Spleen (tissue), 11 donors: ENCODE results near the gene MPV17L2. TPM values are rescaled to one million over a fixed set of nuclear protein-coding genes. Genes with fewer than 3 reads are reported as not detected.
A peak's percentile ranks its signal among the peaks of the same experiment; 100 is the strongest.

Experiments used
- DNase-seq: peaks from one replicate; pipeline ENCODE4 v3.0.0-alpha.2; 2020
- H3K27ac ChIP-seq, 8 donors: fragments of 200-600 bp; sonication (generic) in 7 of 8; 1 replicate in 4 of 8; 2 replicates in 4 of 8; pipeline versions ENCODE4 v1.5.0 to v1.8.0; 2016 to 2021; ENCODE audit warnings: inconsistent platforms in 4 of 8, mild to moderate bottlenecking in 4 of 8, moderate library complexity in 1 of 8
- H3K27me3 ChIP-seq, 7 donors: fragments of 200-600 bp; sonication (generic) in 6 of 7; replicated peaks in 1 of 7; 1 replicate in 4 of 7; 2 replicates in 3 of 7; pipeline versions ENCODE4 v1.5.0 to v1.8.0; 2016 to 2021; ENCODE audit warnings: inconsistent platforms in 3 of 7, mild to moderate bottlenecking in 1 of 7
- H3K36me3 ChIP-seq, 6 donors: fragments of 200-600 bp; sonication (generic) in 5 of 6; 1 replicate in 4 of 6; 2 replicates in 2 of 6; pipeline versions ENCODE4 v1.5.0 to v1.8.0; 2016 to 2021; ENCODE audit warnings: inconsistent platforms in 2 of 6
- H3K4me1 ChIP-seq, 6 donors: fragments of 200-600 bp; sonication (generic) in 5 of 6; 1 replicate in 3 of 6; 2 replicates in 3 of 6; pipeline versions ENCODE4 v1.5.0 to v1.8.0; 2016 to 2021; ENCODE audit warnings: inconsistent platforms in 3 of 6
- H3K4me3 ChIP-seq, 8 donors: fragments of 200-600 bp; sonication (generic) in 7 of 8; 1 replicate in 4 of 8; 2 replicates in 4 of 8; pipeline versions ENCODE4 v1.5.0 to v1.8.0; 2016 to 2021; ENCODE audit warnings: inconsistent platforms in 4 of 8, mild to moderate bottlenecking in 4 of 8, moderate library complexity in 2 of 8
- H3K9me3 ChIP-seq, 8 donors: fragments of 200-600 bp; sonication (generic) in 7 of 8; 1 replicate in 4 of 8; 2 replicates in 4 of 8; pipeline versions ENCODE4 v1.5.0 to v1.8.0; 2016 to 2021; ENCODE audit warnings: inconsistent platforms in 4 of 8
- POLR2A ChIP-seq, 3 donors: fragments of 450-650 bp; IDR thresholded peaks; one replicate each; pipeline ENCODE4 v1.5.1; 2017; ENCODE audit warnings: antibody characterized with exemption in 3 of 3, mild to moderate bottlenecking in 1 of 3
- POLR2AphosphoS5 ChIP-seq, 3 donors: sonication (generic); formaldehyde crosslinking; IDR thresholded peaks; one replicate each; pipeline ENCODE4 v1.5.1; 2017; ENCODE audit warnings: antibody characterized with exemption in 3 of 3
- WGBS, 5 donors: extraction: QIAGEN DNeasy Blood & Tissue Kit in 3 of 5; methylation state at CpG; one replicate each; pipeline versions ENCODE4 v1.1.5 to v1.1.7; 2013 to 2018; 5-methylcytosine and 5-hydroxymethylcytosine counted together
- intact Hi-C: fragments of 100-400 bp; cut with DNase I; formaldehyde crosslinking; loops from one replicate; pipeline ENCODE4 v1.15.0; 2023; ENCODE audit warnings: low total_unique reads
- polyA plus RNA-seq, 3 donors: library from polyadenylated mRNA; stranded (reverse); fragments of 200-250 nt; gene quantifications; one replicate each; pipeline ENCODE4 v1.2.1, GENCODE V29; 2013
- total RNA-seq, 7 donors: library from RNA; depleted of rRNA in 3 of 7; stranded (reverse); fragments of >200 nt in 3 of 7; fragmentation: NEBNext Ultra II Directional in 4 of 7; extraction: Animal tissue kit (Norgen Biotek cat#: 25700) in 4 of 7; gene quantifications; one replicate each; pipeline versions ENCODE4 v1.1.0 to v1.2.1, GENCODE V29; 2016 to 2021
- TF ChIP-seq, protein P1 (sequence below), 11 experiments: fragments of 200-600 bp in 7 of 11; fragments of 450-650 bp in 4 of 11; sonication (generic) in 4 of 11; IDR thresholded peaks in 8 of 11; conservative IDR thresholded peaks in 3 of 11; 1 replicate in 7 of 11; 2 replicates in 4 of 11; pipeline versions ENCODE4 v1.4.0 to v1.8.0; 2016 to 2021; ENCODE audit warnings: antibody characterized with exemption in 11 of 11, inconsistent platforms in 4 of 11, mild to moderate bottlenecking in 1 of 11
- donor health status: healthy with polysubstance abuse.
- donor health status: DM: no; HTN: no; CAD: no; lungs with moderate emphysema.
- donor health status: DM: no; HTN: no; CAD: no.
- donor health status: Bipolar disorder and iron deficiency.
- donor health status: healthy.
- donor health status: DM: no; HTN: no; CAD: no.
- donor health status: DM: yes; HTN: yes; CAD: no.

Gene MPV17L2
- total and polyA plus RNA-seq, 10 donors = 7.8 to 15.4 (median 11.5) TPM

DNA sequence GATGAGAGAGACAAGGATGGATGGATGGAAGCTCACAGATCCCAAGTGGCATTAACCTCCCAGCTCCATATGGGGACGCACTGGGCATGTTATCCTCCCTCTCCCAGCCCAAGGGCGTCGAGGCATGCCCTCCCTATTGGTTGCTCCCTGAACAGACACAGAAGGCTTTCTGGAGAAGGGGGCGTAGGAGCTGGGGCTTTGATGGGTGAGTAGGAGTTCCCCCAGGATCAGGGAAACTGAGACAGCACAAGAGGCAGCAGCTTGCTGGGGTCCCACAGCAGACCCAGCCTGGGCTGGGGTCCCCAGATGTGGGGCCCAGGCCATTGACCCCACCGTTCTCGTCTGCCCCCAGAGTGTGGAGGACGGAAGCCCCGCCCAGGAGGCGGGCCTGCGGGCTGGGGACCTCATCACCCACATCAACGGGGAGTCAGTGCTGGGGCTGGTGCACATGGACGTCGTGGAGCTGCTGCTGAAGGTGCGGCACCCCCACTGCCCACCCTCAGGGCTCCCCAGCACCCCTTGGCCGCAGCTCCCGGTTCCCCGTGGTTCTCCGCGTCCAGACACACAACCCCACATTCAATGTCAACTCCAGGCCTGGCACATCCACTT, 47.5 kb upstream of the MPV17L2 start:
- 91 to 98% (median 96%) methylated on average over 11 to 19 of the region's 19 CpGs for WGBS, 5 donors
- H3K36me3 ChIP-seq = peaks cover 0 to 100% (median 88%) of the 10 kb centered on the region in 6 donors
- TF ChIP-seq, protein P1, sequence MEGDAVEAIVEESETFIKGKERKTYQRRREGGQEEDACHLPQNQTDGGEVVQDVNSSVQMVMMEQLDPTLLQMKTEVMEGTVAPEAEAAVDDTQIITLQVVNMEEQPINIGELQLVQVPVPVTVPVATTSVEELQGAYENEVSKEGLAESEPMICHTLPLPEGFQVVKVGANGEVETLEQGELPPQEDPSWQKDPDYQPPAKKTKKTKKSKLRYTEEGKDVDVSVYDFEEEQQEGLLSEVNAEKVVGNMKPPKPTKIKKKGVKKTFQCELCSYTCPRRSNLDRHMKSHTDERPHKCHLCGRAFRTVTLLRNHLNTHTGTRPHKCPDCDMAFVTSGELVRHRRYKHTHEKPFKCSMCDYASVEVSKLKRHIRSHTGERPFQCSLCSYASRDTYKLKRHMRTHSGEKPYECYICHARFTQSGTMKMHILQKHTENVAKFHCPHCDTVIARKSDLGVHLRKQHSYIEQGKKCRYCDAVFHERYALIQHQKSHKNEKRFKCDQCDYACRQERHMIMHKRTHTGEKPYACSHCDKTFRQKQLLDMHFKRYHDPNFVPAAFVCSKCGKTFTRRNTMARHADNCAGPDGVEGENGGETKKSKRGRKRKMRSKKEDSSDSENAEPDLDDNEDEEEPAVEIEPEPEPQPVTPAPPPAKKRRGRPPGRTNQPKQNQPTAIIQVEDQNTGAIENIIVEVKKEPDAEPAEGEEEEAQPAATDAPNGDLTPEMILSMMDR (IDR thresholded peaks at IDR 0.05 in 8 of 11, conservative IDR thresholded peaks at IDR 0.05 in 3 of 11) = no peak
- TF ChIP-seq POLR2AphosphoS5 (IDR thresholded peaks at IDR 0.05) = peak in 1 of 3 donors; percentile 27
- no peak overlapping the region for H3K27ac ChIP-seq
- peaks cover 0 to 7% (median 0%) of the 10 kb centered on the region in 6 donors for H3K4me1 ChIP-seq
- H3K9me3 ChIP-seq = no peaks in the 10 kb centered on the region
- intact Hi-C loops = no loop called here
- no peak for DNase-seq
- no peaks in the 10 kb centered on the region for H3K27me3 ChIP-seq
- H3K4me3 ChIP-seq = no peak overlapping the region

DNA sequence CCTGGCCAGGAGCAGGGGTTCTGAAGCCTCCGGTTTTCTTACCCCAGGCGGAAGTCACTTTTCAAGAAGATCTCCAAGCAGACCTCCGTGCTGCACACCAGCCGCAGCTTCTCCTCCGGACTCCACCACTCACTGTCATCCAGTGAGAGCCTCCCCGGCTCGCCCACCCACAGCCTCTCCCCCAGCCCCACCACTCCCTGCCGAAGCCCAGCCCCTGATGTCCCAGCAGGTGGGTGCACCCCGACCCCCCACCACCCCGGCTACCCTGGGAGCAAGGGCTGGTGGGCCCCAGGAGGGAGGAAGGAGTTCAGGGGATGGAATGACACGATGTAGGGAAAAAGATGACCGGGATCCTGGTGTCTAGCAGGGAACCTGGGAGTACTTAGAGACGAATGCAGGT, 45.6 kb upstream of the MPV17L2 start:
- TF ChIP-seq POLR2AphosphoS5 (IDR thresholded peaks at IDR 0.05) (no peak), POLR2A (IDR thresholded peaks at IDR 0.05) (no peak)
- TF ChIP-seq, protein P1 (IDR thresholded peaks at IDR 0.05 in 8 of 11, conservative IDR thresholded peaks at IDR 0.05 in 3 of 11) = no peak
- DNase-seq = no peak
- H3K4me1 ChIP-seq = peaks cover 5 to 24% (median 10%) of the 10 kb centered on the region in 6 donors
- no peaks in the 10 kb centered on the region for H3K27me3 ChIP-seq
- peaks cover 0 to 90% (median 72%) of the 10 kb centered on the region in 6 donors for H3K36me3 ChIP-seq
- no peaks in the 10 kb centered on the region for H3K9me3 ChIP-seq
- H3K4me3 ChIP-seq = no peak overlapping the region
- H3K27ac ChIP-seq = no peak overlapping the region
- intact Hi-C loops = no loop called here
- 94 to 98% (median 96%) methylated on average over 13 of the region's 13 CpGs for WGBS, 5 donors

DNA sequence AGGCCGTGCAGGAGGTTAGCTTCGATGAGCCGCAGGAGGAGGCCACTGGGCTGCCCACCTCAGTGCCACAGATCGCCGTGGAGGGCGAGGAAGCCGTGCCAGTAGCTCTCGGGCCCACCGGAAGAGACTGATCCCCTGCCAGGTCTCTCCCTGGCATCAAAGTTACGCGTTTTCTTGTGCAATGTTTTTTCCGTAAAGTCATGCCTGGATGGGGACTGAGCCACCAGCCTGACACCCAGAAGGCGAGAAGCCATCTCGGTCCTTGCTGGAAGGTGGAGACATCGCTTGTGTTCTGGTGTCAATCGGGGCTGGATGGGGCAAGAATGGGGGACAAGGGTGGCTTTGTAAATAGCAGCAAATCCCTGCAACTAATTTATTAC, 43.4 kb upstream of the MPV17L2 start:
- Histone ChIP-seq H3K27me3 (no peaks in the 10 kb centered on the region), H3K27ac (peak overlapping the region in 3 of 8 donors; percentile 18 to 65 (median 50)), H3K9me3 (no peaks in the 10 kb centered on the region), H3K4me3 (no peak overlapping the region), H3K4me1 (peaks cover 15 to 39% (median 22%) of the 10 kb centered on the region in 6 donors), H3K36me3 (peaks cover 0 to 68% (median 50%) of the 10 kb centered on the region in 6 donors)
- intact Hi-C loops = no loop called here
- WGBS, 5 donors = 82 to 95% (median 88%) methylated on average over 15 to 16 of the region's 16 CpGs
- no peak for DNase-seq
- TF ChIP-seq POLR2A (IDR thresholded peaks at IDR 0.05) = no peak
- TF ChIP-seq POLR2AphosphoS5 (IDR thresholded peaks at IDR 0.05) = no peak
- TF ChIP-seq, protein P1 (IDR thresholded peaks at IDR 0.05 in 8 of 11, conservative IDR thresholded peaks at IDR 0.05 in 3 of 11) = no peak

DNA sequence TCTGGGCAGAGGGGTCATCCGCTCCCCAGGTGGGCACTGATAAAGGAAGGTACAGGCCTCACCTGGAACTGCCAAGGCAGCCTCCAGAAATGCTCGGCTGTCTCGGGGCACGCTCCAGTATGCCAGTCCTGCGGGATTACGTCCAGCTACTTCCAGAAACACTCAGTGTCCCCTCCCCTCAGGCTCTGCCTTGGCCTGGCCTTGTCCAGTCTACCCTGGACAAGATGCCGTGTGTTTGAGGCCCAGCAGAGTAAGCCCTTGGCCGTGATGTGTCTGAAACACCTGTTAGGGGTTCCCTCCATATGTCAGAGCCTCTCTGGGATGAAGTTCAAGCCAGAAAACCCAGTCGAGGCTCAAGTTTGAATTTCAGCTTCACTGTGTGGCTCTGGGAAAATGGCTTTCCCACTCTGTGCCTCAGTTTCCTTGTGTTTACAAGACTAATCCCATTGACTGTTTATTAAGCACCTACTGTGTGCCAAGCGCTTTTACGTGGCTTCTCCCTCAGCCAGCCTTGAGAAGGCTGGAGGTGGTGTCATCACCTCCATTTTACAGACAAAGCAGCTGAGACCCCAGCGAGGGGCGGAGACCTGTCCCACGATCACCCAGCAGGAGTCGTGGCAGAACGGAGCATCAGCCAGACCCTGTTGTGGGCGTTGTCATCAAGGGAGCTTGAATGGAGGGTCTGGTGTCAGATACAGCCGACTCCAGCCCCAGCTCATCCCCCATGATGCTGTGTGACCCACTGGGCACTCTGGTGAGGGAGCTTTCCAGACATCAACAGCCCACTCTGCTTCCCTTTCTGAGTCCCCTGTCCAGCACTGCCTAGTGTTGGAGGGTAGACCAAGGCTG, 42.0 kb upstream of the MPV17L2 start:
- Histone ChIP-seq H3K4me3 (peak overlapping the region in 1 of 8 donors; percentile 70), H3K27me3 (no peaks in the 10 kb centered on the region), H3K4me1 (peaks cover 19 to 53% (median 31%) of the 10 kb centered on the region in 6 donors), H3K36me3 (peaks cover 0 to 63% (median 41%) of the 10 kb centered on the region in 6 donors), H3K9me3 (no peaks in the 10 kb centered on the region), H3K27ac (peak overlapping the region in 7 of 8 donors; percentile 95 to 99 (median 96))
- intact Hi-C loops = loop anchor here (5.0 kb wide), 1 partner anchor 39 kb away; no protein-coding TSS in a partner anchor
- WGBS, 5 donors = 91 to 95% (median 94%) methylated on average over 10 to 18 of the region's 18 CpGs
- no peak for DNase-seq
- TF ChIP-seq, protein P1 (IDR thresholded peaks at IDR 0.05 in 8 of 11, conservative IDR thresholded peaks at IDR 0.05 in 3 of 11) = no peak
- peak; percentile 17 to 41 (median 29) for TF ChIP-seq POLR2AphosphoS5 (IDR thresholded peaks at IDR 0.05)
